ENCODE measurements around the gene TMEM132E. TPM values are rescaled to one million over a fixed set of nuclear protein-coding genes. Genes with fewer than 3 reads are reported as not detected.
A peak's percentile ranks its signal among the peaks of the same experiment; 100 is the strongest.
"Not testable (repeated sequence)": the region's sequence is repeated elsewhere in the genome, so short reads cannot be mapped to it uniquely, and the experiment has no call there.

TMEM132E gene
- total RNA-seq, 1 donor from 2014 or later, result 3.6 TPM

- no peak for DNase-seq (ENCODE audit: low read depth, low spot score)
- no peaks in the 10 kb centered on the region for H3K36me3 Mint-ChIP-seq (ENCODE audit: low read depth)
- TF ChIP-seq CTCF (conservative IDR thresholded peaks at IDR 0.05), result no peak
- no peak overlapping the region for H3K4me3 Mint-ChIP-seq
- H3K27ac Mint-ChIP-seq (ENCODE audit: unreplicated experiment), result no peak overlapping the region
- no peaks in the 10 kb centered on the region for H3K9me3 Mint-ChIP-seq
- H3K4me1 Mint-ChIP-seq, result no peaks in the 10 kb centered on the region
- H3K27me3 Mint-ChIP-seq (ENCODE audit: low read depth), result peaks cover 88% of the 10 kb centered on the region
Measured at GRCh38 chr17:34537445-34537844, 41.9 kb upstream of the TMEM132E start.

- not testable (repeated sequence) for H3K4me1 Mint-ChIP-seq; H3K4me3 Mint-ChIP-seq; H3K27ac Mint-ChIP-seq (ENCODE audit: unreplicated experiment); H3K9me3 Mint-ChIP-seq; H3K36me3 Mint-ChIP-seq (ENCODE audit: low read depth); DNase-seq (ENCODE audit: low read depth, low spot score)
- peaks cover 90% of the 10 kb centered on the region for H3K27me3 Mint-ChIP-seq (ENCODE audit: low read depth)
Measured at GRCh38 chr17:34538582-34538981, 40.8 kb upstream of the TMEM132E start.

- no peak for DNase-seq (ENCODE audit: low read depth, low spot score)
- H3K4me3 Mint-ChIP-seq, result no peak overlapping the region
- no peak overlapping the region for H3K27ac Mint-ChIP-seq (ENCODE audit: unreplicated experiment)
- no peaks in the 10 kb centered on the region for H3K9me3 Mint-ChIP-seq
- TF ChIP-seq CTCF (conservative IDR thresholded peaks at IDR 0.05), result no peak
- H3K4me1 Mint-ChIP-seq, result no peaks in the 10 kb centered on the region
- no peaks in the 10 kb centered on the region for H3K36me3 Mint-ChIP-seq (ENCODE audit: low read depth)
- H3K27me3 Mint-ChIP-seq (ENCODE audit: low read depth), result peaks cover 90% of the 10 kb centered on the region
Measured at GRCh38 chr17:34539881-34540280, 39.5 kb upstream of the TMEM132E start.

GRCh38 chr17:34542700-34543336, 36.6 kb upstream of the TMEM132E start:
- peak; percentile 97 for TF ChIP-seq CTCF (conservative IDR thresholded peaks at IDR 0.05)
- H3K4me3 Mint-ChIP-seq, result no peak overlapping the region
- H3K36me3 Mint-ChIP-seq (ENCODE audit: low read depth), result no peaks in the 10 kb centered on the region
- peaks cover 89% of the 10 kb centered on the region for H3K27me3 Mint-ChIP-seq (ENCODE audit: low read depth)
- no peak overlapping the region for H3K27ac Mint-ChIP-seq (ENCODE audit: unreplicated experiment)
- DNase-seq (ENCODE audit: low read depth, low spot score), result peak; percentile 58
- H3K9me3 Mint-ChIP-seq, result no peaks in the 10 kb centered on the region
- no peaks in the 10 kb centered on the region for H3K4me1 Mint-ChIP-seq

GRCh38 chr17:34547453-34548063, 31.8 kb upstream of the TMEM132E start:
- H3K36me3 Mint-ChIP-seq (ENCODE audit: low read depth), result no peaks in the 10 kb centered on the region

More at GRCh38 chr17:34547453-34548063, 31.8 kb upstream of the TMEM132E start:
- peaks cover 82% of the 10 kb centered on the region for H3K27me3 Mint-ChIP-seq (ENCODE audit: low read depth)
- DNase-seq (ENCODE audit: low read depth, low spot score), result no peak
- TF ChIP-seq CTCF (conservative IDR thresholded peaks at IDR 0.05), result no peak
- H3K4me1 Mint-ChIP-seq, result no peaks in the 10 kb centered on the region
- no peak overlapping the region for H3K4me3 Mint-ChIP-seq
- no peaks in the 10 kb centered on the region for H3K9me3 Mint-ChIP-seq
- no peak overlapping the region for H3K27ac Mint-ChIP-seq (ENCODE audit: unreplicated experiment)

Data from neural crest cell (in vitro differentiated cells).